Aorta (tissue), 5 donors: Measurements from ENCODE around the gene DGKG. TPM values are rescaled to one million over a fixed set of nuclear protein-coding genes. Genes with fewer than 3 reads are reported as not detected.

Source experiments
- ATAC-seq: fragments of 200-7000 bp; cut with Tn5 transposase; one replicate; pipeline ENCODE4 v1.9.1; 2022; ENCODE audit warnings: moderate library complexity; ENCODE audit not compliant: low FRiP score
- DNase-seq, 2 donors: peaks; one replicate each; pipeline ENCODE4 v3.0.0-alpha.2; 2020
- H3K27ac ChIP-seq, 2 donors: one replicate each; pipeline ENCODE4 v1.5.1; 2013; ENCODE audit warnings: low read length in 2 of 2, mild to moderate bottlenecking in 2 of 2, moderate library complexity in 2 of 2, control low read depth in 1 of 2, inconsistent platforms in 1 of 2, low read depth in 1 of 2
- H3K27me3 ChIP-seq, 2 donors: one replicate each; pipeline ENCODE4 v1.6.1; 2013; ENCODE audit warnings: control low read depth in 1 of 2, low read length in 1 of 2, mild to moderate bottlenecking in 1 of 2, moderate library complexity in 1 of 2; ENCODE audit not compliant: insufficient read depth in 2 of 2, control insufficient read depth in 1 of 2
- H3K36me3 ChIP-seq, 2 donors: one replicate each; pipeline ENCODE4 v1.6.1; 2013; ENCODE audit warnings: control low read depth in 1 of 2, low read length in 1 of 2, mild to moderate bottlenecking in 1 of 2; ENCODE audit not compliant: insufficient read depth in 2 of 2, control insufficient read depth in 1 of 2
- H3K4me1 ChIP-seq, 2 donors: one replicate each; pipeline ENCODE4 v1.6.1; 2013; ENCODE audit warnings: low read length in 2 of 2, control low read depth in 1 of 2, mild to moderate bottlenecking in 1 of 2, moderate library complexity in 1 of 2; ENCODE audit not compliant: insufficient read depth in 2 of 2, control insufficient read depth in 1 of 2
- H3K4me3 ChIP-seq, 2 donors: one replicate each; pipeline ENCODE4 v1.5.1; 2013; ENCODE audit warnings: low read length in 2 of 2, control low read depth in 1 of 2, mild to moderate bottlenecking in 1 of 2
- H3K9me3 ChIP-seq: one replicate; pipeline ENCODE4 v1.6.1; 2013; ENCODE audit warnings: mild to moderate bottlenecking, low read length; ENCODE audit not compliant: control insufficient read depth
- WGBS, 2 donors: extraction: QIAGEN DNeasy Blood & Tissue Kit; methylation state at CpG; one replicate each; pipeline ENCODE4 v1.1.7; 2013; 5-methylcytosine and 5-hydroxymethylcytosine counted together
- intact Hi-C, 2 donors: fragments of 100-400 bp; cut with DNase I; formaldehyde crosslinking; loops; one replicate each; pipeline versions ENCODE4 v1.14.2 to v1.15.0; 2022
- polyA plus RNA-seq, 2 donors: library from polyadenylated mRNA; stranded (reverse); fragments of 200-250 nt; gene quantifications; one replicate each; pipeline ENCODE4 v1.2.3, GENCODE V29; 2013
- total RNA-seq, 2 donors: library from RNA; stranded (reverse); fragmentation: NEBNext Ultra II Directional; extraction: Animal tissue kit (Norgen Biotek cat#: 25700); gene quantifications; one replicate each; pipeline ENCODE4 v1.2.1, GENCODE V29; 2021
- donor health status: healthy with polysubstance abuse.
- donor health status: Bipolar disorder and iron deficiency.
- donor health status: DM: no; HTN: no; CAD: no.
- donor health status: DM: no; HTN: no; CAD: no.
- donor health status: DM: yes; HTN: yes; CAD: no.

Gene DGKG
- total and polyA plus RNA-seq, 4 donors, result 0.95 to 37.1 (median 7.4) TPM

DNA sequence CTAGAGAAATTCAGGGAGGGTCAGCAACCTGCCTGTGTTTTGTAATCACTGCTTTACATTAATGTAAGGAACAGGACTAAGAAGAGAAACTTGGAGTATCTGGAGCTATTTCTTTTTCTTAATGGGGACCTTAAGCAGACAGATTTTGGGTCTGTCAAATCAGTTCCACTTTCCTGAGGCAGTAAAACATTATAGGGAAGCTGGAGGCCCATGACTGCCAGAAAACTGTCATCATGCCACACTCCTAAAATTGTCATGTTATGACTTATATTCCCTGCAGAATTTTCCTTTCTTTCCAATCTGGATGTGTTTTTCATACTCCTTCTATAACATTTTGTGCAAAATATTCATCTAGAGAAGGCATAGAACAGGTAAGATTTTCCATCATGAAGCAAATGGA, 28.8 kb downstream of the DGKG start:
- ATAC-seq, result no peak
- H3K27ac ChIP-seq, result no peak overlapping the region
- H3K9me3 ChIP-seq, result no peaks in the 10 kb centered on the region
- no peak for DNase-seq
- H3K36me3 ChIP-seq, result no peaks in the 10 kb centered on the region
- no peaks in the 10 kb centered on the region for H3K27me3 ChIP-seq
- no peak overlapping the region for H3K4me3 ChIP-seq
- no peaks in the 10 kb centered on the region for H3K4me1 ChIP-seq
- intact Hi-C loops, result no loop called here

- no peak overlapping the region for H3K4me3 ChIP-seq
- no peak for ATAC-seq
- no peaks in the 10 kb centered on the region for H3K4me1 ChIP-seq
- H3K27me3 ChIP-seq, result no peaks in the 10 kb centered on the region
- WGBS, 2 donors, result 79 to 80% methylated on average over 6 of the region's 6 CpGs
- no peak for DNase-seq
- H3K9me3 ChIP-seq, result no peaks in the 10 kb centered on the region
- H3K36me3 ChIP-seq, result no peaks in the 10 kb centered on the region
- no peak overlapping the region for H3K27ac ChIP-seq
- intact Hi-C loops, result no loop called here
Measured at GRCh38 chr3:186330772-186331460, 31.1 kb downstream of the DGKG start.

DNA sequence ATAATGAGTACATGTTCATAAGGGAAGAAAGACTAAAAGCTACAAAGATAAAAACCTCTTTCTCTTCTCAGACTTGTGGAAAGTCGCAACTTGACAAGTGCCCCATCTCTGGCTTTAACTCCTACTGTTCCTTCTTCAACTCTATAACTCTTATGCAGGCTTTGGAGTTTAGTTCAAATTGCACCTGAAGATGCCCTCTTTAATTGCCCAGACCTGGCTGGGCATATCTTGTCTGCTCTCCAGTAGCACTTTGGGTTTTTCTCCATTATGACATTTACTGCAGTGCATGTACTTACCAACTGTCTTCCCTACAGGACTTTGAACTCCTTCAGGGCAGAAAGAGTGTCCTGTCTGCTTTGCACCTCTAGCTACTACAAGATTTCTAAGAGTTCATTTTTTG, 32.4 kb downstream of the DGKG start:
- H3K27ac ChIP-seq, result no peak overlapping the region
- ATAC-seq, result no peak
- H3K27me3 ChIP-seq, result no peaks in the 10 kb centered on the region
- DNase-seq, result no peak
- H3K36me3 ChIP-seq, result no peaks in the 10 kb centered on the region
- WGBS, 2 donors, result 96% methylated on average over 1 of the region's 1 CpG
- H3K9me3 ChIP-seq, result no peaks in the 10 kb centered on the region
- H3K4me3 ChIP-seq, result no peak overlapping the region
- H3K4me1 ChIP-seq, result no peaks in the 10 kb centered on the region
- intact Hi-C loops, result no loop called here

DNA sequence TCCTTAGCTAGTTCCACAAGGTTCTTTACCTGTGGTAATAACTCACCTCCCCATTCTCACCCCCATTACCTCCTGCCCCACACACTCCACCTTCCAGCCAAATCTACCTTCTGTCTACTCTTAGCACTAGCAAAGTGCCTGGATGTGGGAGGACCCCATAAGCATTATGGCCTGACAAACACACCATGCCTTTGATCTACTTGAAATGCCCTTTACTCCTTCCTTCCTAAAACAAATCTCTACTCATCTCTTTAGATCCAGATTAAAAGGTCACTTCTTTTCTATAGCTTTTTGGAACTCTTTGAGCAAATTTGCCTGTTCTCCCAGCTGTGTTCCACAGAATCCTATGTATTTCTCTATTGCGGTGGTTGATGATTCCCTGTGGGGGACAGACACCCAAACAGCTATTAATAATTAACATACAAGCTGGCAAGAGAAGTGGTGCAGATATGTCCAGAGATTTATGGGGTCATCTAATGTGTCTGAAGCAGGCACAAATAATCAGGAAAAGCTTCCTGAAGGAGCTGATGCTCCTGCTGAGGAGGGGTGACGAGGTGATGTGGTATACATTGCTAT, 34.0 kb downstream of the DGKG start:
- H3K4me3 ChIP-seq, result no peak overlapping the region
- intact Hi-C loops, result no loop called here
- no peaks in the 10 kb centered on the region for H3K9me3 ChIP-seq
- 96 to 100% methylated on average over 2 of the region's 2 CpGs for WGBS, 2 donors
- no peak for ATAC-seq
- no peaks in the 10 kb centered on the region for H3K4me1 ChIP-seq
- no peaks in the 10 kb centered on the region for H3K36me3 ChIP-seq
- H3K27me3 ChIP-seq, result no peaks in the 10 kb centered on the region
- H3K27ac ChIP-seq, result no peak overlapping the region
- no peak for DNase-seq

GRCh38 chr3:186322761-186323160, 39.3 kb downstream of the DGKG start:
- Histone ChIP-seq H3K9me3 (no peaks in the 10 kb centered on the region), H3K27me3 (no peaks in the 10 kb centered on the region), H3K36me3 (peaks cover 0 to 6% of the 10 kb centered on the region in 2 donors), H3K27ac (no peak overlapping the region), H3K4me1 (no peaks in the 10 kb centered on the region), H3K4me3 (no peak overlapping the region)
- ATAC-seq (no peak), DNase-seq (no peak)
- WGBS, 2 donors, result 75 to 80% methylated on average over 5 of the region's 5 CpGs
- intact Hi-C loops, result no loop called here

DNA sequence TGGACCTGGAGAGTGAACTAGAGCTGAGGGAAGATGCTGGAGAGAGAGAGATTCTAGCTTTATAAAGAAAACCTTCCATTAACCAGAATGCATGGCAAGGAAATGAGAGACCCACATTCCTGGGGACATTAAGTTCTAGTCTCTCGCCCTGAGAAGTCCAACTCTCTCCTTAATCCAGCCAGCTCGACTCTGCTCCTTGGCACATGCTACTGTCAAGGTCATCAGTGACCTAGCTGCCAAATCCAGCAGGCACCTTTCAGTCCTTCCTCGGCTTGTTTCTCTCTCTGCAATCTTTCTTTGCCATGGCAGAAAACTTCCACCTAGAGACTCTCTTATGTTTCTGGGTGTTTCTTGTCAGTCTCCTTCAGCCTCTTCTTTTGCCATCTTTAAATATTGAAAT, 40.3 kb downstream of the DGKG start:
- 88 to 94% methylated on average over 3 of the region's 3 CpGs for WGBS, 2 donors
- Histone ChIP-seq H3K36me3 (peaks cover 0 to 6% of the 10 kb centered on the region in 2 donors), H3K9me3 (no peaks in the 10 kb centered on the region), H3K27me3 (no peaks in the 10 kb centered on the region), H3K4me3 (no peak overlapping the region), H3K27ac (no peak overlapping the region), H3K4me1 (no peaks in the 10 kb centered on the region)
- ATAC-seq, result no peak
- no peak for DNase-seq
- intact Hi-C loops, result no loop called here

DNA sequence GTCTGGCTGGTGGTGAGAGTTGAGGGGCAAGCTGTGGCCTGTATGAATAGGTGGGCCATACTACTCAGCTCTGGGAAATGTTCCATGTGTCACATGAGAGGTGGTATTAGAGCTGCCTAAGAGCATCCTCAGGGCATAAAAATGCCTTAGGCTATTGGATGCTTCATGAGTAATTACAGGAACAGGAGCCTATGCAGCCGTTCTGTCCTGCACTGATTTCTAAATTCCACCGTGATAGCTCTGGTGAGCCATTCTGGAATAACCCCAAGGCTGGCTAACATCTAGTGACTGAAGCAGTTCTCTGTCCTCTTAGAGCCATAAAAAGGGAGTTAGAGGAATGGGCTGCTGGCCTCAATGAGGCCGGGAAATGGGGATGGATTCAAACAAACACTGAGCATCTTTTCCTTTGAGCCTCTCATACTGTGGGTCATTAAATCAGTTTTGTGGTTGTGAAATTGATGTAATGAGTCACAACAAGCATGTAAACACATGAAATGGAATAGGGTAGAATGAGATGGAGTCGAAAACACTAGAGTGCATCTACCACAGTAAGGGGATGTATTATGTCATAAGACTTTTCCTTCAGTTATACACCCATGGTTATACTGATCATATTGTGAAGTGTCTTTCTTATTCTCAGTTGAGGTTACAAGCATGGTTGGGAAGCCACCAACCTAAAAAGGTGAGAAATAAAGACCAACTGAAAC, 41.0 kb downstream of the DGKG start:
- ATAC-seq, result no peak
- H3K4me1 ChIP-seq, result no peaks in the 10 kb centered on the region
- intact Hi-C loops, result no loop called here
- no peaks in the 10 kb centered on the region for H3K27me3 ChIP-seq
- no peak for DNase-seq
- no peak overlapping the region for H3K27ac ChIP-seq
- no peaks in the 10 kb centered on the region for H3K9me3 ChIP-seq
- WGBS, 2 donors, result 87 to 89% methylated on average over 4 of the region's 4 CpGs
- no peak overlapping the region for H3K4me3 ChIP-seq
- peaks cover 0 to 6% of the 10 kb centered on the region in 2 donors for H3K36me3 ChIP-seq

GRCh38 chr3:186319945-186320344, 42.1 kb downstream of the DGKG start:
- no peak for DNase-seq
- no peak for ATAC-seq
- Histone ChIP-seq H3K36me3 (peaks cover 0 to 10% of the 10 kb centered on the region in 2 donors), H3K27ac (no peak overlapping the region), H3K9me3 (no peaks in the 10 kb centered on the region), H3K27me3 (no peaks in the 10 kb centered on the region), H3K4me3 (no peak overlapping the region), H3K4me1 (no peaks in the 10 kb centered on the region)
- 91 to 92% methylated on average over 7 of the region's 7 CpGs for WGBS, 2 donors
- intact Hi-C loops, result no loop called here

DNA sequence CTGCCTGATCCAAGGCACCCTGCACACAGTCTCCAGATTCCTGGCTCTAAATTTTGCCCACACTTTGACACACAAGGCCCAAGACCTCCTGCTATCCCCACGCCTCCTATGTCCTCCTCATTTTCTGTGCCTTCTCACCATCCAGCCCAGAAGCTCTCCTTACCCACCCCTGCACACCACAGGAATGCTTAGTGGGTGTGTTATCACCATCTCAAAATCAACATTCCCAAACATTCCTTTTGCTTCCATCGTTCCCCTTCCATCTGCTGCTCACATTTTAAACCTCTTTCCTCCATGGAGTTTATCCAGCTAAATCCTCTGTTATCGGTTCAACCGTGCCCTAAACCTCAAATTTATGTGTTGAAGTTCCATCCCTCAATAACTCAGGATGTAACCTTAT, 43.9 kb downstream of the DGKG start:
- DNase-seq, result no peak
- no peak overlapping the region for H3K27ac ChIP-seq
- WGBS, 2 donors, result 69 to 70% methylated on average over 4 of the region's 4 CpGs
- H3K4me3 ChIP-seq, result no peak overlapping the region
- no peaks in the 10 kb centered on the region for H3K9me3 ChIP-seq
- H3K36me3 ChIP-seq, result peaks cover 0 to 10% of the 10 kb centered on the region in 2 donors
- ATAC-seq, result no peak
- no peaks in the 10 kb centered on the region for H3K27me3 ChIP-seq
- intact Hi-C loops, result no loop called here
- H3K4me1 ChIP-seq, result no peaks in the 10 kb centered on the region
